Bronchial epithelial cell (primary cell): ENCODE measurements around the gene CDX2. TPM values are rescaled to one million over a fixed set of nuclear protein-coding genes. Genes with fewer than 3 reads are reported as not detected.

ENCODE experiments used
- DNase-seq: peaks from one replicate; pipeline ENCODE4 v3.0.0-alpha.2; 2010; ENCODE audit warnings: low read depth
- FAIRE-seq: peaks from 2 replicates; lab custom pipeline; 2011; peaks lifted over from hg19 to GRCh38; lab: Jason Lieb, UNC
- H3K27me3 ChIP-seq: 2 replicates; pipeline ENCODE4 v1.5.1; 2011; ENCODE audit warnings: low read length; ENCODE audit not compliant: control insufficient read depth, insufficient read depth
- H3K36me3 ChIP-seq: 2 replicates; pipeline ENCODE4 v1.5.1; 2011; ENCODE audit warnings: low read length; ENCODE audit not compliant: control insufficient read depth, insufficient read depth
- H3K4me3 ChIP-seq: 2 replicates; pipeline ENCODE4 v1.5.1; 2011; ENCODE audit warnings: mild to moderate bottlenecking, low read depth, low read length, control low read depth
- total RNA-seq: library from RNA; depleted of rRNA; stranded (reverse); fragments of >200 nt; gene quantifications from 2 replicates; pipeline ENCODE4 v1.2.1, GENCODE V29; 2014
- TF ChIP-seq, protein P1 (sequence below): IDR thresholded peaks from 2 replicates; pipeline ENCODE4 v1.5.1; 2011; ENCODE audit warnings: mild to moderate bottlenecking, moderate library complexity, low read length, control low read depth, inconsistent platforms; ENCODE audit not compliant: insufficient read depth, severe bottlenecking

CDX2 gene
- total RNA-seq, 1 donor from 2014 or later = not detected

DNA sequence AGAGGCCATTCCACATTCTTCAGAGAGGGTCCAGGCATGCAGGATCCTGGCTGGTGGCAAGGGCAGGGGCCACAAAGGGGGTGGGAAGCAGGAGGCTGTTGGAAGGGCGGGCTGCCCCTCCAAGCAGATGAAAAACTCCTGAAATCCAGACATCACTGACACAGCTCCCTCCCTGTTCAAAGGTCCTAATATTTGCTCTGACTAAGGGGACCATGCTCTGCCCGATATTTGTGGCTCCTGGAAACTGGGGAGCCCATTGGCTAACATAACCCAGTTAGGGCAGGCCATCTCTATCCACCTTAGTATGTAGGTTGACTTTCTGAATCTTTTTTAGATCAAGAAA lies 3.3 kb upstream of the CDX2 start:
- peaks cover 73% of the 10 kb centered on the region for H3K27me3 ChIP-seq
- FAIRE-seq = no peak
- no peaks in the 10 kb centered on the region for H3K36me3 ChIP-seq
- TF ChIP-seq, protein P1, sequence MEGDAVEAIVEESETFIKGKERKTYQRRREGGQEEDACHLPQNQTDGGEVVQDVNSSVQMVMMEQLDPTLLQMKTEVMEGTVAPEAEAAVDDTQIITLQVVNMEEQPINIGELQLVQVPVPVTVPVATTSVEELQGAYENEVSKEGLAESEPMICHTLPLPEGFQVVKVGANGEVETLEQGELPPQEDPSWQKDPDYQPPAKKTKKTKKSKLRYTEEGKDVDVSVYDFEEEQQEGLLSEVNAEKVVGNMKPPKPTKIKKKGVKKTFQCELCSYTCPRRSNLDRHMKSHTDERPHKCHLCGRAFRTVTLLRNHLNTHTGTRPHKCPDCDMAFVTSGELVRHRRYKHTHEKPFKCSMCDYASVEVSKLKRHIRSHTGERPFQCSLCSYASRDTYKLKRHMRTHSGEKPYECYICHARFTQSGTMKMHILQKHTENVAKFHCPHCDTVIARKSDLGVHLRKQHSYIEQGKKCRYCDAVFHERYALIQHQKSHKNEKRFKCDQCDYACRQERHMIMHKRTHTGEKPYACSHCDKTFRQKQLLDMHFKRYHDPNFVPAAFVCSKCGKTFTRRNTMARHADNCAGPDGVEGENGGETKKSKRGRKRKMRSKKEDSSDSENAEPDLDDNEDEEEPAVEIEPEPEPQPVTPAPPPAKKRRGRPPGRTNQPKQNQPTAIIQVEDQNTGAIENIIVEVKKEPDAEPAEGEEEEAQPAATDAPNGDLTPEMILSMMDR = no peak
- DNase-seq = no peak
- H3K4me3 ChIP-seq = no peak overlapping the region

DNA sequence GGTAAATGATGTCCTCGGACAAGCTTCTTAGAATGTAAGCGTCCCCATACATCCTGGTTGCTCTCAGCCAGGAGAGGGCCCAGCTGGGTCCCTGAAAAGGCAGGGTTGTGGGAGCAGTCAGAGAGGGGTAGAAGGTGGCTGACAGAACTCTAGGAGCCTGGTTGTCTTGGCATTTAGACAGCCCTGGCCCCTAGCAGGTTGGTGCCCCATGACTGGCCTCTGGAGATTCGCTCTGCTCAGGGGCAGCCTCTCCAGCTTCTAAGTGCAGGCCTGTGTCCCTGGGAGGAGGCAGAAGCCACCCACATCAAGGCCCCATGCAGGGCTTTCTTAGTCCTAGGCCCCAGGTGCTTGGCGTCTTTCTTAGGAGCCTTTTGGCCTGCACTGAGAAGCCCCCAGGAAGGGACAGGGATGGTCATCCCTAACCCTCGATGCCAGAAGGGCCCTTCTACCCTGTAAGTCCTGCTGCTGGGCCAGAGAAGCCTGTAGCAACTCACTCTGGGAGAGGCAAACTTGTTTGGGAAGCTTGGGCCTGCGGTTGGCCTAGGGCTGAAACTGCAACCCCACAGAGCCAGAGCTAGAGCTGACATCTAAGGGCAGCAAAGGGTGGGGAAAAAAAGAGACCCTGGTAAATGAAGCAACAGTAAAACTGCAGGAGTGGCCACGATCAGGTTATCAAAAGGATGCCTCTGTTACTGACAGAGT lies 2.8 kb upstream of the CDX2 start:
- no peaks in the 10 kb centered on the region for H3K36me3 ChIP-seq
- H3K4me3 ChIP-seq = no peak overlapping the region
- DNase-seq (no peak), FAIRE-seq (peak; percentile 18)
- H3K27me3 ChIP-seq = peaks cover 75% of the 10 kb centered on the region
- TF ChIP-seq, protein P1 = no peak

DNA sequence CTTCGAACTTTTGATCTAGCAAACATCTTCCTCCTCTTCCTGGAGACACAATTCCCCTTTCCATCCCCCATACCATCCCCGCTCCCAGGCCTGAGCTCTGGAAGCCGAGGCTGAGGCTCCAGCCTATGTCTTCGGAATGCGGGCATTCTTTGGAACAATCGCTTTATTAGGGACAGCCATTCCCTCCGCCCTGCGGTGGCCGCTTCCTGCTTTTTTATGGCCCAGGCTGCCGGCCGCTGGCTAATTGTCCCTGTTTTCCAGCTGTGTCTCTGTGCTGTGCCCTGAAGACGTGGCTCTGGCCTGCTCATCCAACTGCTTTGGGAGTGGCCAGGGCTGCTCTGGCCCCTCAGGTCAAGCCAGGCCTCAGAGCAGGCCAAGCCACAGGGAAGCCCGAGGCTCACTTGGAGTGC lies 2.1 kb upstream of the CDX2 start:
- no peak for FAIRE-seq

DNA sequence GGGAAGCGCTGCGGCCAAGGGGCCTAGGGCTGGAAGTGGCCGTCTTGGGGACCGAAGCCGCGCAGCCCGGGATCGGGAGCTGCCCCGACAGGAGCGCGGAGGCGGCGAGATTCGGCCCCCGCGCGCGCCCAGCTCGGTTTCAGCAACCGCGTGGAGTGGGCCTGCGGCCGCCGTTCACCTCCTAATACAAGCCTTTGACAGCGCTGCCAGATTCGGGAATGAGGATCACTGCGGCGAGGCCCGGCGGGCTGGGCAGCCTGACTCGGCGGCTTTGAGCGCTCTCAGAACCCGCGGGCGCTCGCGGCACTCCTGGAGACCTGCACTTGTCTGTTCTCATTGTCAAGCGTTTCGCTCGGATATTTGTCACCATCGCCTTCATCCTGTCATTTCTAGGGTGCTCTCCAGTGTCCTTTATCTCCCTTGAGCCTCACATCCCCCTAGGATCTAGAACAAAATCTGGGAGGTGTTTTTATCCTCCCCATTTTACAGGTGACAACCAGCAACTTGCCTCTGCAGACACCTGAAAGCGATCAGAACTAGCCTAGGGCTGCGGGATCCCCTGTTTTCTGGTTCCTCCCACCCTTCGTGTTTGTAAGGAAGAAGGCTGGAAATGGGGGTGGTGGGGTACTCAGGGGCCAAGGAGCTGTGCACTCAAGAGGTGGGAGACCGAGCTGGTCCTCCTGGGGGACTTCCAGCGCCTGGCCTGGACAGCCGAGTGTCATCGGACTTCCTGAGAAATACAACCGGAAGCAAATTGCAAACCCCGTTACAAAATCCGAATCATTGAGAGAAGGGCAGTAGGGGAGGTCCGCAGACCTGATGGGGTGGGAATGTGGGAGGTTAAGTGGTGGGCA lies 1.5 kb upstream of the CDX2 start:
- Histone ChIP-seq H3K27me3 (peaks cover 74% of the 10 kb centered on the region), H3K36me3 (no peaks in the 10 kb centered on the region), H3K4me3 (no peak overlapping the region)
- DNase-seq (no peak), FAIRE-seq (no peak)
- TF ChIP-seq, protein P1 = no peak

More for the DNA sequence above, 2.1 kb upstream of the CDX2 start:
- peaks cover 74% of the 10 kb centered on the region for H3K27me3 ChIP-seq
- H3K36me3 ChIP-seq = no peaks in the 10 kb centered on the region
- TF ChIP-seq, protein P1 = no peak
- DNase-seq = no peak
- no peak overlapping the region for H3K4me3 ChIP-seq

DNA sequence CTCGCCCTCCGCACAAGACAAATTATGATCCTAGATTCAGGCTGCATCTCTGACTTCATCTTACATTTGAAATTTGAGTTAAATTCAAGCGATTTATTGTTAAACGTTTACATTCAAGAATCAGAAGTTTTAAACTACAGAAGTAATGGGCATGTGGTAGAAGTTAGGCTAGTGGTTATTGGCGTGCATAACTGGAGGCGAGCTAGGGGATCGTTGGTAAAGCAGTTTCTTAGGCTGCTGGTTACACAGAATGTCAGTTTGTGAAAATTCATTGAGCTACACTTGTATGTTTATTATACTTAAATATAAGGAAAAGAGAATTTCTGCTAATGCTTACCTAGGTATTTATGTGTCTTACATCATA lies 733 bp upstream of the CDX2 start:
- Histone ChIP-seq H3K27me3 (peaks cover 75% of the 10 kb centered on the region), H3K4me3 (no peak overlapping the region), H3K36me3 (no peaks in the 10 kb centered on the region)
- TF ChIP-seq, protein P1 = no peak
- FAIRE-seq = no peak
- DNase-seq = no peak
